IMR-90 (cell line): ENCODE data around the gene BHLHE23. TPM values are rescaled to one million over a fixed set of nuclear protein-coding genes. Genes with fewer than 3 reads are reported as not detected.

Source experiments
- ATAC-seq: fragments of 200-7000 bp; cut with Tn5 transposase; 2 replicates; pipeline ENCODE4 v1.9.1; 2020; ENCODE audit warnings: low read depth, mild to moderate bottlenecking, moderate library complexity
- BruUV-seq: library from RNA; stranded (reverse); fragments of 400-500 nt; replicated peaks from 2 replicates; lab custom pipeline; 2021; lab: Mats Ljungman, UMichigan
- CTCF ChIA-PET: fragments of 300-600 bp; formaldehyde crosslinking; extraction: SDS; loops from one replicate; lab custom pipeline; 2021; ENCODE audit warnings: antibody characterized with exemption; lab: Yijun Ruan, JAX
- POLR2A ChIA-PET: fragments of 300-600 bp; sonication (Branson Sonifier 250); formaldehyde crosslinking; loops from one replicate; lab custom pipeline; 2022; ENCODE audit warnings: antibody characterized with exemption; ENCODE audit not compliant: unreplicated experiment; lab: Charles Lee
- DNase-seq: peaks from one replicate; pipeline ENCODE4 v3.0.0; 2013
- H2AFZ ChIP-seq: replicated peaks from 2 replicates; pipeline ENCODE3; 2013; ENCODE audit warnings: low read length, mild to moderate bottlenecking; ENCODE audit not compliant: poor library complexity
- H2AK5ac ChIP-seq: 2 replicates; pipeline ENCODE4 v1.6.1; 2013; ENCODE audit warnings: low read depth, low read length, inconsistent platforms
- H2AK9ac ChIP-seq: replicated peaks from 2 replicates; pipeline ENCODE3; 2013; ENCODE audit warnings: mild to moderate bottlenecking, low read depth, low read length, moderate library complexity; ENCODE audit not compliant: poor library complexity
- H2BK120ac ChIP-seq: 2 replicates; pipeline ENCODE4 v1.6.1; 2013; ENCODE audit warnings: low read depth, low read length, inconsistent platforms
- H2BK15ac ChIP-seq: 3 replicates; pipeline ENCODE4 v1.6.1; 2013; ENCODE audit warnings: low read depth, low read length, inconsistent platforms
- H2BK20ac ChIP-seq: 2 replicates; pipeline ENCODE4 v1.6.1; 2013; ENCODE audit warnings: low read depth, mild to moderate bottlenecking, inconsistent platforms, low read length, moderate library complexity
- H2BK5ac ChIP-seq: 2 replicates; pipeline ENCODE4 v1.6.1; 2013; ENCODE audit warnings: mild to moderate bottlenecking, low read depth, low read length, inconsistent platforms; ENCODE audit not compliant: poor library complexity, severe bottlenecking
- H3K14ac ChIP-seq: replicated peaks from 2 replicates; pipeline ENCODE4 v1.6.1; 2013; ENCODE audit warnings: low read depth, low read length, inconsistent platforms
- H3K18ac ChIP-seq: 2 replicates; pipeline ENCODE4 v1.6.1; 2013; ENCODE audit warnings: low read depth, low read length, control low read depth
- H3K23ac ChIP-seq: 2 replicates; pipeline ENCODE4 v1.6.1; 2013; ENCODE audit warnings: low read depth, low read length, inconsistent platforms
- H3K27ac ChIP-seq: 2 replicates; pipeline ENCODE4 v1.5.1; 2013; ENCODE audit warnings: mild to moderate bottlenecking, control low read depth, low read length; ENCODE audit not compliant: insufficient read depth
- H3K27me3 ChIP-seq: 2 replicates; pipeline ENCODE4 v1.6.1; 2013; ENCODE audit warnings: low read length; ENCODE audit not compliant: control insufficient read depth, insufficient read depth
- H3K36me3 ChIP-seq: 2 replicates; pipeline ENCODE4 v1.6.1; 2013; ENCODE audit warnings: low read length, mixed read lengths; ENCODE audit not compliant: control insufficient read depth, insufficient read depth
- H3K4ac ChIP-seq: 2 replicates; pipeline ENCODE4 v1.6.1; 2013; ENCODE audit warnings: low read depth, low read length, inconsistent platforms
- H3K4me1 ChIP-seq: 2 replicates; pipeline ENCODE4 v1.6.1; 2013; ENCODE audit warnings: low read length, mixed read lengths; ENCODE audit not compliant: control insufficient read depth, insufficient read depth
- H3K4me2 ChIP-seq: 2 replicates; pipeline ENCODE4 v1.6.1; 2013; ENCODE audit warnings: low read depth, mild to moderate bottlenecking, control low read depth, low read length, moderate library complexity
- H3K4me3 ChIP-seq: 2 replicates; pipeline ENCODE4 v1.5.1; 2013; ENCODE audit warnings: low read depth, mild to moderate bottlenecking, control low read depth, low read length, moderate library complexity; ENCODE audit not compliant: insufficient read depth
- H3K56ac ChIP-seq: 2 replicates; pipeline ENCODE4 v1.6.1; 2013; ENCODE audit warnings: low read length, inconsistent platforms; ENCODE audit not compliant: insufficient read depth; ENCODE audit errors: extremely low read depth
- H3K79me1 ChIP-seq, 2 experiments: 2 replicates each; pipeline ENCODE4 v1.6.1; 2013; ENCODE audit warnings: low read length in 2 of 2, inconsistent platforms in 1 of 2, low read depth in 1 of 2
- H3K9ac ChIP-seq: 2 replicates; pipeline ENCODE4 v1.6.1; 2013; ENCODE audit warnings: low read depth, low read length, control low read depth
- H3K9me1 ChIP-seq: 2 replicates; pipeline ENCODE4 v1.6.1; 2013; ENCODE audit warnings: low read length, inconsistent platforms; ENCODE audit not compliant: insufficient read depth
- H3K9me3 ChIP-seq: 2 replicates; pipeline ENCODE4 v1.6.1; 2013; ENCODE audit warnings: low read length; ENCODE audit not compliant: control insufficient read depth, insufficient read depth
- H4K20me1 ChIP-seq: 2 replicates; pipeline ENCODE4 v1.6.1; 2013; ENCODE audit warnings: low read length, inconsistent platforms; ENCODE audit not compliant: insufficient read depth
- H4K5ac ChIP-seq: 2 replicates; pipeline ENCODE4 v1.6.1; 2013; ENCODE audit warnings: mild to moderate bottlenecking, low read depth, low read length, control low read depth
- H4K8ac ChIP-seq, 2 experiments: 2 replicates each; pipeline ENCODE4 v1.6.1; 2013; ENCODE audit warnings: low read depth in 2 of 2, low read length in 2 of 2, control low read depth in 1 of 2, inconsistent platforms in 1 of 2
- H4K91ac ChIP-seq: 2 replicates; pipeline ENCODE4 v1.6.1; 2013; ENCODE audit warnings: low read depth, low read length, inconsistent platforms; ENCODE audit not compliant: insufficient read depth
- BHLHE40 ChIP-seq: fragments of 150-350 bp; IDR thresholded peaks from 2 replicates; pipeline ENCODE4 v1.6.1; 2016; ENCODE audit warnings: mild to moderate bottlenecking, low read depth, low read length
- FOS ChIP-seq: fragments of 150-350 bp; IDR thresholded peaks from 2 replicates; pipeline ENCODE4 v1.6.1; 2016; ENCODE audit warnings: low read depth, low read length
- MAFK ChIP-seq: IDR thresholded peaks from 2 replicates; pipeline ENCODE4 v1.6.1; 2012; ENCODE audit warnings: low read depth, low read length, improper control_type of control experiment
- POLR2A ChIP-seq: IDR thresholded peaks from 2 replicates; pipeline ENCODE4 v1.6.1; 2012; ENCODE audit warnings: mild to moderate bottlenecking, low read depth, low read length
- RAD21 ChIP-seq: IDR thresholded peaks from 2 replicates; pipeline ENCODE4 v1.6.1; 2012; ENCODE audit warnings: low read length, improper control_type of control experiment
- RCOR1 ChIP-seq: IDR thresholded peaks from 2 replicates; pipeline ENCODE4 v1.6.1; 2012; ENCODE audit warnings: mild to moderate bottlenecking, low read length, improper control_type of control experiment; ENCODE audit not compliant: insufficient replicate concordance
- RFX5 ChIP-seq: IDR thresholded peaks from 2 replicates; pipeline ENCODE4 v1.8.0; 2012; ENCODE audit warnings: low read depth, mild to moderate bottlenecking, low read length, moderate library complexity
- SMC3 ChIP-seq: fragments of 150-350 bp; IDR thresholded peaks from 2 replicates; pipeline ENCODE4 v1.6.1; 2016; ENCODE audit warnings: low read depth, mild to moderate bottlenecking, antibody characterized with exemption, low read length, moderate library complexity
- USF2 ChIP-seq: fragments of 150-350 bp; IDR thresholded peaks from 2 replicates; pipeline ENCODE4 v1.6.1; 2017; ENCODE audit warnings: mild to moderate bottlenecking, antibody characterized with exemption, low read length, low read depth
- WGBS, 2 experiments: methylation state at CpG; one replicate each; pipeline versions ENCODE4 v1.1.5 to v1.1.7; 2013; ENCODE audit warnings: missing lambda C conversion rate in 2 of 2; ENCODE audit not compliant: insufficient read length in 1 of 2; ENCODE audit errors: extremely low coverage in 2 of 2; 5-methylcytosine and 5-hydroxymethylcytosine counted together
- dilution Hi-C: fragments of 300-500 bp; cut with HindIII; formaldehyde crosslinking; loops from one replicate; pipeline ENCODE4 v1.14.3; 2018; ENCODE audit warnings: low sequenced_read_pairs; ENCODE audit not compliant: unreplicated experiment
- in situ Hi-C: fragments of 300-500 bp; cut with MboI; formaldehyde crosslinking; loops from 3 replicates; pipeline ENCODE4 v1.14.3; 2019; ENCODE audit warnings: low sequenced_read_pairs, inconsistent platforms, mixed read lengths
- intact Hi-C: fragments of 100-400 bp; cut with micrococcal nuclease; formaldehyde crosslinking; loops from 2 replicates; pipeline ENCODE4 v1.10.0; 2022
- polyA plus RNA-seq, 3 experiments: library from polyadenylated mRNA; depleted of rRNA; stranded (reverse); fragments of >200 nt; gene quantifications; 2 replicates each; pipeline ENCODE4 v1.2.3, GENCODE V29; 2012; ENCODE audit warnings: low replicate concordance in 1 of 3
- total RNA-seq: library from RNA; depleted of rRNA; stranded (reverse); fragments of >200 nt; gene quantifications from 2 replicates; pipeline ENCODE4 v1.2.3, GENCODE V29; 2012
- TF ChIP-seq, protein P1 (sequence below): conservative IDR thresholded peaks from 2 replicates; pipeline ENCODE4 v1.5.1; 2012; ENCODE audit warnings: mild to moderate bottlenecking, low read depth, low read length, improper control_type of control experiment
- TF ChIP-seq, protein P2 (sequence below): fragments of 150-350 bp; IDR thresholded peaks from 2 replicates; pipeline ENCODE4 v1.6.1; 2016; ENCODE audit warnings: low read depth, mild to moderate bottlenecking, low read length, moderate library complexity, borderline replicate concordance

Gene BHLHE23
- total and polyA plus RNA-seq, 2 of the 4 experiments (the other 2 are of a cell fraction) = not detected

GRCh38 chr20:63044204-63044600 lies 37.4 kb upstream of the BHLHE23 start:
- no peak overlapping the region for H2BK5ac ChIP-seq
- no peak overlapping the region for H3K14ac ChIP-seq
- H3K9me1 ChIP-seq = no peaks in the 10 kb centered on the region
- H2BK20ac ChIP-seq = no peak overlapping the region
- no peaks in the 10 kb centered on the region for H3K36me3 ChIP-seq
- H3K4ac ChIP-seq = no peak overlapping the region
- no peak overlapping the region for H3K18ac ChIP-seq
- ChIA-PET POLR2A (no interaction called here), CTCF (no interaction called here)
- no peak overlapping the region for H4K5ac ChIP-seq
- H3K79me1 ChIP-seq = no peaks in the 10 kb centered on the region
- TF ChIP-seq BHLHE40 (no peak), RFX5 (no peak), FOS (no peak), RAD21 (no peak), SMC3 (no peak), POLR2A (no peak), USF2 (no peak), RCOR1 (no peak), MAFK (no peak)
- TF ChIP-seq, protein P1, sequence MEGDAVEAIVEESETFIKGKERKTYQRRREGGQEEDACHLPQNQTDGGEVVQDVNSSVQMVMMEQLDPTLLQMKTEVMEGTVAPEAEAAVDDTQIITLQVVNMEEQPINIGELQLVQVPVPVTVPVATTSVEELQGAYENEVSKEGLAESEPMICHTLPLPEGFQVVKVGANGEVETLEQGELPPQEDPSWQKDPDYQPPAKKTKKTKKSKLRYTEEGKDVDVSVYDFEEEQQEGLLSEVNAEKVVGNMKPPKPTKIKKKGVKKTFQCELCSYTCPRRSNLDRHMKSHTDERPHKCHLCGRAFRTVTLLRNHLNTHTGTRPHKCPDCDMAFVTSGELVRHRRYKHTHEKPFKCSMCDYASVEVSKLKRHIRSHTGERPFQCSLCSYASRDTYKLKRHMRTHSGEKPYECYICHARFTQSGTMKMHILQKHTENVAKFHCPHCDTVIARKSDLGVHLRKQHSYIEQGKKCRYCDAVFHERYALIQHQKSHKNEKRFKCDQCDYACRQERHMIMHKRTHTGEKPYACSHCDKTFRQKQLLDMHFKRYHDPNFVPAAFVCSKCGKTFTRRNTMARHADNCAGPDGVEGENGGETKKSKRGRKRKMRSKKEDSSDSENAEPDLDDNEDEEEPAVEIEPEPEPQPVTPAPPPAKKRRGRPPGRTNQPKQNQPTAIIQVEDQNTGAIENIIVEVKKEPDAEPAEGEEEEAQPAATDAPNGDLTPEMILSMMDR = no peak
- TF ChIP-seq, protein P2, sequence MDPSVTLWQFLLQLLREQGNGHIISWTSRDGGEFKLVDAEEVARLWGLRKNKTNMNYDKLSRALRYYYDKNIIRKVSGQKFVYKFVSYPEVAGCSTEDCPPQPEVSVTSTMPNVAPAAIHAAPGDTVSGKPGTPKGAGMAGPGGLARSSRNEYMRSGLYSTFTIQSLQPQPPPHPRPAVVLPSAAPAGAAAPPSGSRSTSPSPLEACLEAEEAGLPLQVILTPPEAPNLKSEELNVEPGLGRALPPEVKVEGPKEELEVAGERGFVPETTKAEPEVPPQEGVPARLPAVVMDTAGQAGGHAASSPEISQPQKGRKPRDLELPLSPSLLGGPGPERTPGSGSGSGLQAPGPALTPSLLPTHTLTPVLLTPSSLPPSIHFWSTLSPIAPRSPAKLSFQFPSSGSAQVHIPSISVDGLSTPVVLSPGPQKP = no peak
- no peak overlapping the region for H3K4me2 ChIP-seq
- no peaks in the 10 kb centered on the region for H3K4me1 ChIP-seq
- H4K91ac ChIP-seq = no peak overlapping the region
- peaks cover 6% of the 10 kb centered on the region; the same call in 1 of the 2 replicates for H3K9me3 ChIP-seq
- H3K27me3 ChIP-seq = peaks cover 32% of the 10 kb centered on the region
- H2AK9ac ChIP-seq = no peak overlapping the region
- no peak overlapping the region for H2BK120ac ChIP-seq
- H4K8ac ChIP-seq = no peak overlapping the region
- H4K20me1 ChIP-seq = no peaks in the 10 kb centered on the region
- H3K23ac ChIP-seq = no peak overlapping the region
- no peak overlapping the region for H3K4me3 ChIP-seq
- no peak overlapping the region for H2AK5ac ChIP-seq
- intact Hi-C loops = no loop called here
- H2BK15ac ChIP-seq = no peak overlapping the region
- no peak for ATAC-seq
- in situ Hi-C loops = no loop called here
- DNase-seq = no peak
- no peak overlapping the region for H2AFZ ChIP-seq
- 79% methylated on average over 6 of the region's 25 CpGs; no CpG with 5 or more reads in 1 of the 2 experiments for WGBS, 2 experiments
- no peak overlapping the region for H3K27ac ChIP-seq
- H3K56ac ChIP-seq = no peak overlapping the region
- no peak overlapping the region for H3K9ac ChIP-seq
- dilution Hi-C loops = no loop called here
- BruUV-seq = no TSS peak
